CD4-positive, alpha-beta T cell treated with Interleukin-10 for 1 hour (primary cell): ENCODE data around the gene ABCA4.
A peak's percentile ranks its signal among the peaks of the same experiment; 100 is the strongest.

Experiments used
- DNase-seq: peaks from one replicate; pipeline ENCODE4 v3.0.0-alpha.2; 2020

ABCA4 gene

GRCh38 chr1:94025383-94026340 lies 95.3 kb downstream of the ABCA4 start:
- peak; percentile 17 for DNase-seq

- no peak for DNase-seq
Measured at GRCh38 chr1:94024104-94024792, 96.7 kb downstream of the ABCA4 start.

- no peak for DNase-seq
Measured at GRCh38 chr1:94022471-94023189, 98.3 kb downstream of the ABCA4 start.

GRCh38 chr1:94020764-94021579 lies 100.0 kb downstream of the ABCA4 start:
- DNase-seq = peak; percentile 27

- DNase-seq = no peak
Measured at GRCh38 chr1:94019327-94019726, 101.6 kb downstream of the ABCA4 start.

- peak; percentile 47 for DNase-seq
Measured at GRCh38 chr1:94017155-94017829, 103.7 kb downstream of the ABCA4 start.

- no peak for DNase-seq
Measured at GRCh38 chr1:94015489-94015817, 105.5 kb downstream of the ABCA4 start.

GRCh38 chr1:94014635-94015488 lies 106.1 kb downstream of the ABCA4 start:
- no peak for DNase-seq

- DNase-seq = no peak
Measured at GRCh38 chr1:94014087-94014486, 106.9 kb downstream of the ABCA4 start.

- no peak for DNase-seq
Measured at GRCh38 chr1:94013367-94013878, 107.5 kb downstream of the ABCA4 start.

- no peak for DNase-seq
Measured at GRCh38 chr1:94012708-94013366, 108.1 kb downstream of the ABCA4 start.

- DNase-seq = no peak
Measured at GRCh38 chr1:94011709-94012595, 109.0 kb downstream of the ABCA4 start.

GRCh38 chr1:94011129-94011528 lies 109.8 kb downstream of the ABCA4 start:
- no peak for DNase-seq

- DNase-seq = no peak
Measured at GRCh38 chr1:94009304-94009703, 111.6 kb downstream of the ABCA4 start.

- no peak for DNase-seq
Measured at GRCh38 chr1:94006604-94007003, 114.3 kb downstream of the ABCA4 start.

GRCh38 chr1:94004924-94005323 lies 116.0 kb downstream of the ABCA4 start:
- no peak for DNase-seq

- DNase-seq = no peak
Measured at GRCh38 chr1:94002046-94002787, 118.7 kb downstream of the ABCA4 start.

GRCh38 chr1:94001397-94002045 lies 119.4 kb downstream of the ABCA4 start:
- DNase-seq = no peak
